Astrocyte (in vitro differentiated cells and primary cell): ENCODE measurements around the gene MORN1. TPM values are rescaled to one million over a fixed set of nuclear protein-coding genes. Genes with fewer than 3 reads are reported as not detected.

Experiments used
- DNase-seq: peaks from one replicate; pipeline ENCODE4 v3.0.0-alpha.2; 2010; ENCODE audit warnings: low read depth
- FAIRE-seq: peaks from 2 replicates; lab custom pipeline; 2011; peaks lifted over from hg19 to GRCh38; lab: Jason Lieb, UNC
- H2AFZ ChIP-seq: 2 replicates; pipeline ENCODE4 v1.6.0; 2012; ENCODE audit warnings: low read depth, low read length, inconsistent platforms
- H3K27ac ChIP-seq: 2 replicates; pipeline ENCODE4 v1.5.1; 2011; ENCODE audit warnings: low read depth, low read length, inconsistent platforms
- H3K27me3 ChIP-seq: 2 replicates; pipeline ENCODE4 v1.6.0; 2011; ENCODE audit warnings: low read length, inconsistent platforms; ENCODE audit not compliant: insufficient read depth
- H3K36me3 ChIP-seq: 2 replicates; pipeline ENCODE4 v1.5.1; 2011; ENCODE audit warnings: low read length, inconsistent platforms; ENCODE audit not compliant: insufficient read depth
- H3K4me1 ChIP-seq: 2 replicates; pipeline ENCODE4 v1.5.1; 2011; ENCODE audit warnings: low read length, inconsistent platforms; ENCODE audit not compliant: insufficient read depth
- H3K4me2 ChIP-seq: 2 replicates; pipeline ENCODE4 v1.6.0; 2012; ENCODE audit warnings: low read length, inconsistent platforms
- H3K4me3 ChIP-seq: 2 replicates; pipeline ENCODE4 v1.5.1; 2011; ENCODE audit warnings: low read depth, mild to moderate bottlenecking, low read length, inconsistent platforms; ENCODE audit not compliant: insufficient read depth
- H3K79me2 ChIP-seq: 2 replicates; pipeline ENCODE4 v1.6.0; 2012; ENCODE audit warnings: mild to moderate bottlenecking, low read length, inconsistent platforms; ENCODE audit not compliant: insufficient read depth
- H3K9ac ChIP-seq: 2 replicates; pipeline ENCODE4 v1.6.0; 2012; ENCODE audit warnings: mild to moderate bottlenecking, low read length, inconsistent platforms
- H3K9me3 ChIP-seq: 2 replicates; pipeline ENCODE4 v1.5.1; 2012; ENCODE audit warnings: low read depth, mild to moderate bottlenecking, low read length, inconsistent platforms; ENCODE audit not compliant: insufficient read depth
- H4K20me1 ChIP-seq: 2 replicates; pipeline ENCODE4 v1.6.0; 2012; ENCODE audit warnings: low read length, inconsistent platforms; ENCODE audit not compliant: insufficient read depth
- H3K27ac Mint-ChIP-seq: one replicate; pipeline ENCODE4 v1.8.0; 2021; ENCODE audit warnings: mild to moderate bottlenecking, mixed read lengths; ENCODE audit not compliant: unreplicated experiment
- H3K27me3 Mint-ChIP-seq: one replicate; pipeline ENCODE4 v1.8.0; 2021; ENCODE audit warnings: low read depth, mixed read lengths; ENCODE audit not compliant: unreplicated experiment
- H3K36me3 Mint-ChIP-seq: one replicate; pipeline ENCODE4 v1.8.0; 2021; ENCODE audit warnings: low read depth, mixed read lengths; ENCODE audit not compliant: unreplicated experiment
- H3K4me1 Mint-ChIP-seq: one replicate; pipeline ENCODE4 v1.8.0; 2021; ENCODE audit warnings: low read depth, mixed read lengths; ENCODE audit not compliant: unreplicated experiment
- H3K4me3 Mint-ChIP-seq: one replicate; pipeline ENCODE4 v1.8.0; 2021; ENCODE audit warnings: mild to moderate bottlenecking, moderate library complexity, mixed read lengths; ENCODE audit not compliant: unreplicated experiment
- H3K9me3 Mint-ChIP-seq: one replicate; pipeline ENCODE4 v1.8.0; 2021; ENCODE audit warnings: mild to moderate bottlenecking, mixed read lengths; ENCODE audit not compliant: unreplicated experiment
- EZH2 ChIP-seq: IDR thresholded peaks from 2 replicates; pipeline ENCODE4 v1.6.1; 2012; ENCODE audit warnings: mild to moderate bottlenecking, low read length, inconsistent platforms; ENCODE audit not compliant: insufficient read depth
- total RNA-seq: library from RNA; stranded (reverse); gene quantifications from 2 replicates; pipeline ENCODE4 v1.2.1, GENCODE V29; 2021
- TF ChIP-seq, protein P1 (sequence below): IDR thresholded peaks from 2 replicates; pipeline ENCODE4 v1.5.1; 2011; ENCODE audit warnings: low read depth, mild to moderate bottlenecking, inconsistent platforms, low read length, moderate library complexity; ENCODE audit not compliant: insufficient read depth

The MORN1 gene
- total RNA-seq, 1 donor from 2014 or later, result 9.2 TPM

- no peaks in the 10 kb centered on the region for H3K36me3 Mint-ChIP-seq
- H3K9me3 Mint-ChIP-seq, result no peaks in the 10 kb centered on the region
- no peaks in the 10 kb centered on the region for H3K79me2 ChIP-seq
- DNase-seq (no peak), FAIRE-seq (no peak)
- peaks cover 28% of the 10 kb centered on the region for H3K27me3 Mint-ChIP-seq
- no peaks in the 10 kb centered on the region for H3K36me3 ChIP-seq
- no peaks in the 10 kb centered on the region for H3K27me3 ChIP-seq
- no peak overlapping the region for H3K4me2 ChIP-seq
- H3K4me1 ChIP-seq, result no peaks in the 10 kb centered on the region
- no peak overlapping the region for H2AFZ ChIP-seq
- no peak for TF ChIP-seq EZH2
- TF ChIP-seq, protein P1, sequence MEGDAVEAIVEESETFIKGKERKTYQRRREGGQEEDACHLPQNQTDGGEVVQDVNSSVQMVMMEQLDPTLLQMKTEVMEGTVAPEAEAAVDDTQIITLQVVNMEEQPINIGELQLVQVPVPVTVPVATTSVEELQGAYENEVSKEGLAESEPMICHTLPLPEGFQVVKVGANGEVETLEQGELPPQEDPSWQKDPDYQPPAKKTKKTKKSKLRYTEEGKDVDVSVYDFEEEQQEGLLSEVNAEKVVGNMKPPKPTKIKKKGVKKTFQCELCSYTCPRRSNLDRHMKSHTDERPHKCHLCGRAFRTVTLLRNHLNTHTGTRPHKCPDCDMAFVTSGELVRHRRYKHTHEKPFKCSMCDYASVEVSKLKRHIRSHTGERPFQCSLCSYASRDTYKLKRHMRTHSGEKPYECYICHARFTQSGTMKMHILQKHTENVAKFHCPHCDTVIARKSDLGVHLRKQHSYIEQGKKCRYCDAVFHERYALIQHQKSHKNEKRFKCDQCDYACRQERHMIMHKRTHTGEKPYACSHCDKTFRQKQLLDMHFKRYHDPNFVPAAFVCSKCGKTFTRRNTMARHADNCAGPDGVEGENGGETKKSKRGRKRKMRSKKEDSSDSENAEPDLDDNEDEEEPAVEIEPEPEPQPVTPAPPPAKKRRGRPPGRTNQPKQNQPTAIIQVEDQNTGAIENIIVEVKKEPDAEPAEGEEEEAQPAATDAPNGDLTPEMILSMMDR, result no peak
- no peak overlapping the region for H3K4me3 Mint-ChIP-seq
- H3K4me1 Mint-ChIP-seq, result no peaks in the 10 kb centered on the region
- H3K9ac ChIP-seq, result no peak overlapping the region
- H3K9me3 ChIP-seq, result no peaks in the 10 kb centered on the region
- no peaks in the 10 kb centered on the region for H4K20me1 ChIP-seq
- no peak overlapping the region for H3K4me3 ChIP-seq
- no peak overlapping the region for H3K27ac ChIP-seq
- no peak overlapping the region for H3K27ac Mint-ChIP-seq
Measured at GRCh38 chr1:2352341-2352896, 38.9 kb downstream of the MORN1 start.

DNA sequence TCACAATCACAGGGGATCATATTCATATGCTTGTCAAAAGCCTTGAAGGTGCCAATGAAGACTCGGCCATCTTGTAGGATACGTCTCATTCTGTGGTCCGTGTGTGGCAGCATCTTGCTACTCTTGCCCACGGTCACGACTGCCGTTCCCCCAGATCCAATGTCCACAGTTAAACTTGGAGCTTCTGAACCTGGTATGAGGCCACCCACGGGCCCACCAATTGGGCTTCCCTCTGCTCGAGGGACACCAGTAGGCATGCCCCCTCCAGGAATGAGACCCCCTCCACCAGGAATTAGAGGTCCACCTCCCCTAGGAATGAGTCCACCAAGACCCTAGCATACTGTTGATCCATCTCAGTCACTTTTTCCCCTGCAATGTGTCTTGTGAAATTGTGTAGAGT is 39.6 kb downstream of the MORN1 start:
- Histone ChIP-seq H3K4me3 (no peak overlapping the region), H4K20me1 (no peaks in the 10 kb centered on the region), H3K79me2 (no peaks in the 10 kb centered on the region), H3K36me3 (no peaks in the 10 kb centered on the region), H3K27me3 (no peaks in the 10 kb centered on the region), H3K9ac (no peak overlapping the region), H3K4me1 (no peaks in the 10 kb centered on the region), H3K27ac (no peak overlapping the region), H3K9me3 (no peaks in the 10 kb centered on the region), H2AFZ (no peak overlapping the region), H3K4me2 (no peak overlapping the region)
- Mint-ChIP-seq H3K9me3 (no peaks in the 10 kb centered on the region), H3K27me3 (peaks cover 28% of the 10 kb centered on the region), H3K4me1 (no peaks in the 10 kb centered on the region), H3K36me3 (no peaks in the 10 kb centered on the region), H3K27ac (no peak overlapping the region), H3K4me3 (no peak overlapping the region)
- FAIRE-seq (no peak), DNase-seq (no peak)
- TF ChIP-seq, protein P1, result no peak
- TF ChIP-seq EZH2, result no peak

- Histone ChIP-seq H2AFZ (no peak overlapping the region), H3K27ac (no peak overlapping the region), H3K79me2 (no peaks in the 10 kb centered on the region), H3K9me3 (no peaks in the 10 kb centered on the region), H3K36me3 (no peaks in the 10 kb centered on the region), H3K4me1 (no peaks in the 10 kb centered on the region), H3K4me3 (no peak overlapping the region), H3K27me3 (no peaks in the 10 kb centered on the region), H3K9ac (no peak overlapping the region), H4K20me1 (no peaks in the 10 kb centered on the region), H3K4me2 (no peak overlapping the region)
- FAIRE-seq (no peak), DNase-seq (no peak)
- Mint-ChIP-seq H3K36me3 (no peaks in the 10 kb centered on the region), H3K9me3 (no peaks in the 10 kb centered on the region), H3K27me3 (peaks cover 28% of the 10 kb centered on the region), H3K27ac (no peak overlapping the region), H3K4me1 (no peaks in the 10 kb centered on the region), H3K4me3 (no peak overlapping the region)
- TF ChIP-seq EZH2, result no peak
- TF ChIP-seq, protein P1, result no peak
Measured at GRCh38 chr1:2350911-2351655, 40.3 kb downstream of the MORN1 start.
